C4-2B (cell line): ENCODE results near the gene USP38.

Source experiments
- ZFX ChIP-seq: fragments of 450-650 bp; IDR thresholded peaks from 2 replicates; pipeline ENCODE4 v1.6.1; 2017
- TF ChIP-seq, protein P1 (sequence below): fragments of 450-650 bp; conservative IDR thresholded peaks from 2 replicates; pipeline ENCODE4 v1.5.1; 2017; ENCODE audit warnings: mild to moderate bottlenecking

DNA sequence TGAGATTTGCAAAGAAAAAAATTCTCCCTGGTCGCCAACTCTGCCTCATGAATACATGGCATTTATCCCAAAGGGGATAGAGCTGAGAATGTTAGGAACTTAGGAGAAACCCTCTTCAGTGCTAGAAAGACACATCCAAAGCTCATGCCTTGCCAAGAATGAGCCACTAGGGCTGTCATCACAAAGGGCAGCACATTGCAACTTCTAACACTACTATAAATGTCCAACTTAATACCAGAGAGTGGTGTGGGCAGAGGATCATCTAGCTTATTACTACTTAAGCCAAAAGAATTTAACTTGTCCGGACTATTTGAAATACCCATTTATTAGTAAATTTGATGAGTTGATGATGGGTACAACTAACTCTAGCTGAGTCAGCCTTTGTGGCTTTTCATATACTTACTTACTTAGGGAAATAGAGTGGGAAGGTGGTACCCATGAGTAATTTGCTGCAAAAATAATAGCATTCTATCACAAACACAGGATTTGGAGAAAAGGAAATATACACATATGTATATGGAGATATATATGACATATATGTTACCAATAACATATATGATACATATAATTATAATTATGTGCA is 85.6 kb downstream of the USP38 start:
- TF ChIP-seq, protein P1, sequence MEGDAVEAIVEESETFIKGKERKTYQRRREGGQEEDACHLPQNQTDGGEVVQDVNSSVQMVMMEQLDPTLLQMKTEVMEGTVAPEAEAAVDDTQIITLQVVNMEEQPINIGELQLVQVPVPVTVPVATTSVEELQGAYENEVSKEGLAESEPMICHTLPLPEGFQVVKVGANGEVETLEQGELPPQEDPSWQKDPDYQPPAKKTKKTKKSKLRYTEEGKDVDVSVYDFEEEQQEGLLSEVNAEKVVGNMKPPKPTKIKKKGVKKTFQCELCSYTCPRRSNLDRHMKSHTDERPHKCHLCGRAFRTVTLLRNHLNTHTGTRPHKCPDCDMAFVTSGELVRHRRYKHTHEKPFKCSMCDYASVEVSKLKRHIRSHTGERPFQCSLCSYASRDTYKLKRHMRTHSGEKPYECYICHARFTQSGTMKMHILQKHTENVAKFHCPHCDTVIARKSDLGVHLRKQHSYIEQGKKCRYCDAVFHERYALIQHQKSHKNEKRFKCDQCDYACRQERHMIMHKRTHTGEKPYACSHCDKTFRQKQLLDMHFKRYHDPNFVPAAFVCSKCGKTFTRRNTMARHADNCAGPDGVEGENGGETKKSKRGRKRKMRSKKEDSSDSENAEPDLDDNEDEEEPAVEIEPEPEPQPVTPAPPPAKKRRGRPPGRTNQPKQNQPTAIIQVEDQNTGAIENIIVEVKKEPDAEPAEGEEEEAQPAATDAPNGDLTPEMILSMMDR, result no peak
- no peak for TF ChIP-seq ZFX
